NCI-H2227 treated with DMSO at 0.1 percent for 48 hours (cell line): ENCODE measurements around the gene SLC25A25.

ENCODE experiments used
- DNase-seq: peaks from one replicate; lab custom pipeline; 2025; lab: John Stamatoyannopoulos, UW

SLC25A25 gene

GRCh38 chr9:128096616-128097536 is 28.8 kb downstream of the SLC25A25 start:
- DNase-seq, result no peak

DNA sequence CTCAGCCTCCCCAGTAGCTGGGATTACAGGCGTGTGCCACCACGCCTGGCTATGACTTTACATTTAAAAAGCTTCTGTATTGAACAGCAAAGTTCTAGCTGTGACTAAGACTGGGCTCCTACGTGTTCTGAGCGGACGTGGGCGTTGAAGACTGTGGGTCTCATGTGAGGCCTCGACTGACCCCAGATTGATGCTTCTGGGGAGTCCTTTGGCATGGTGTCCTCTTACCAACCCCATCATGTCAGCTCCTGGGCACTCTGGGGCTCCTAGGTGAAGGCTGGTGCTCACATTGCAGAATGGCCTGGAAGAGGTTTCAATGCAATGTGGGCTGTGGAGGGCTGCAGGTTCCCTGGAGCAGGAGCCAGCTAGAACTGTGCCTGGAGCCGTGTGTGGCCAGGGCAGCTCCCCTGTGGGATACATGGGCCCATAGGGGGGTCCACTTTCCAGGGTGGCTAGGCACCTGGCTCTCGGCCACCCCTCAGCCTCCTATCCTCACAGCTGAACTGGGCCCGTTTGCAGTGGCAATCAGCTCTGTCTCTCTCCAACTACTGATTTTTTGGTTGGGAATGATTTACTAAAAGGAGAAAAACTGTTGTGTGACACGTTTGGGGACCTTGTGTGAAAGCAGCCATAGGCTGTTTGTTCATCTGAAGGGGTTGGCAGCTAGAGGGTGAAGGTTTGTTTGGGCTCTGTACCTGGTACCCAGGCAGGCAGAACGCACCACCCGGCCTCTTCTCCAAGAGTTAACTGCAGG is 29.7 kb downstream of the SLC25A25 start:
- no peak for DNase-seq

GRCh38 chr9:128098297-128099230 is 30.5 kb downstream of the SLC25A25 start:
- peak; percentile 84 for DNase-seq

- DNase-seq, result no peak
These were observed 31.3 kb downstream of the SLC25A25 start for GRCh38 chr9:128099231-128099931.

GRCh38 chr9:128099932-128100491 is 32.0 kb downstream of the SLC25A25 start:
- no peak for DNase-seq

DNA sequence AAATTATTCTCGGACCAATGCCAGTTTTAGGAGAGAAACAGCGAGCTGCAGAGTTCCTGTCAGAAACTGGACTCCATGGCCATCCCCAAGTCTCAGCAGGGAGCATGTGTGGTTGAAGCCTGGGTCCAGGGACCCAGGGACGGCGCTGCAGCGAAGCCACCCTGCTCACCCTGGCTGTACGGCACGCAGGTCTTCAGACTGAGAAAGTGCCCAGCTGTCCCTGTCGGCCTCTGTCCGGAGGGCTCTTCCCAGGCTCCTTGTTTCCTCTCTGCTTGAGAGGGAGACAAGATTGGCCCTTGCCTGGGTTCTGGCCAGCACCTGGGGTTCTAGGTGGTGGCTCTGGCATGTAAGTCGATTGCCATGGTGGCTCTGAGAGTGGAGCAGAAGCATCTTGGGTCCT is 32.5 kb downstream of the SLC25A25 start:
- DNase-seq, result no peak

GRCh38 chr9:128101231-128101661 is 33.2 kb downstream of the SLC25A25 start:
- no peak for DNase-seq

DNA sequence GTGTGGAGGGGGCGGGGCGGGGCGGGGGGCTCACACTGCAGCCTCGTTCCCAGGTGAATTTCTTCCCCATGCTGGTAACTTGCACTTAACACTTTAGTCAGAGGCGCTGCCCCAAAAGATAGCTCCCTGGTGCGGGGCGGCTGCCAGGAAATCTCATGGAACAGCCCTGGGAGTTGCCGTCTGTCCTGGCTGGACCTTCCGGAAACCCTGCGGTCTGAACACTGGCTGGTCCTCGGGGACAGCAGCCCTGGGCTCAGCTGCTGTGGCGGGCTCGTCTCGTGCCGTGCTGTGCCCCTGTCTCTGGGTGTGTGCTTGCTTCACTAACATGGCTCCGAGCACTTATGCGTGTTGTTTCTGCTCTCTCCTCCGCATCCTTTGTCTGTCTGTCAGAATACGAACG is 33.7 kb downstream of the SLC25A25 start:
- DNase-seq, result no peak

DNA sequence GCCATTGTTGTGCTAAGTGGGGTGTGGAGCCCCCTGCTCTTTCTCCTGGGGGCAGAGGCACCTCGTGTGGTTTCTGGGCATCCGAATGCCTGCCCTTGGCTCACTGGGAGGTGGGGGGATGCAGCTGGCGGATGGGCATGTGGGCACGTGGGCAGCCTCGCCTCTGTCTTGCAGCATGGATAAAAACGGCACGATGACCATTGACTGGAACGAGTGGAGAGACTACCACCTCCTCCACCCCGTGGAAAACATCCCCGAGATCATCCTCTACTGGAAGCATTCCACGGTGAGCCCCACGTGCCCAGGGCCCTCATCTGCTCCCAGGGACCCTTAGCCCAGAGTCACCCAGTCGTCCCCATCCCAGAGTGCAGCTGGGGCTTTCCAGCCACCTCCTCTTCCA is 34.2 kb downstream of the SLC25A25 start:
- no peak for DNase-seq

- DNase-seq, result no peak
These were observed 35.0 kb downstream of the SLC25A25 start for GRCh38 chr9:128102861-128103588.

DNA sequence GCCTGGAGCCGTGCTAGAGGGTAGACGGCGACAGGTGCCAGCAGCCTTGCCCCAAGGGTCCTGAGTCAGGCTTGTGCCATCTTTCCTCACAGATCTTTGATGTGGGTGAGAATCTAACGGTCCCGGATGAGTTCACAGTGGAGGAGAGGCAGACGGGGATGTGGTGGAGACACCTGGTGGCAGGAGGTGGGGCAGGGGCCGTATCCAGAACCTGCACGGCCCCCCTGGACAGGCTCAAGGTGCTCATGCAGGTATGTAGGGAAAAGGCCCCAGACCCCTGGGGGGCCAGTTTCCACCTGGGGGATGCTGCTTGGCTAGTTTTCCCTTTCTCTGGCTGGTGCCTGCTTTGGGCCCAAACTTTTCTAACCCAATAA is 35.5 kb downstream of the SLC25A25 start:
- DNase-seq, result no peak

DNA sequence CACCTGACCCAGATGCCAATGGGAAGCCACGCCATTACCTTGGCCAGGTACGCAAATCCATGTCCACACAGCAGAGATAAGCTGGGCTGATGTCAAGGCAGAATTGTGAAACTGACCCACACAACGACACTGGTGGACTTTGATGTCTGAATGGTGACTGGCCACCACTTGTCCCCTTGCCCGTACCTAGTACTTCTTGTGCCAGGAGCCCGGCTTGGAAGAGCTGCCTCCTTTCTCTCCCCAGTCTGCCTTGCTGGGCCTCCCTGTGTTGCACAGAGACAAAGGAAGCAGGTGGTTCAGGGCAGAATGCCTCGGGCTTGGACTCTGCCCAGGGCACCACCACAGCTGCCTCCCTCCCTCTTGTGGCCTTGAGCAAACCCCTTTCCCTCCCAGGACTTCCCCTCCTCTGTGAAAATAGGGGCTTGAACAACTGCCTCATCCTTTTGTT is 36.2 kb downstream of the SLC25A25 start:
- no peak for DNase-seq

DNA sequence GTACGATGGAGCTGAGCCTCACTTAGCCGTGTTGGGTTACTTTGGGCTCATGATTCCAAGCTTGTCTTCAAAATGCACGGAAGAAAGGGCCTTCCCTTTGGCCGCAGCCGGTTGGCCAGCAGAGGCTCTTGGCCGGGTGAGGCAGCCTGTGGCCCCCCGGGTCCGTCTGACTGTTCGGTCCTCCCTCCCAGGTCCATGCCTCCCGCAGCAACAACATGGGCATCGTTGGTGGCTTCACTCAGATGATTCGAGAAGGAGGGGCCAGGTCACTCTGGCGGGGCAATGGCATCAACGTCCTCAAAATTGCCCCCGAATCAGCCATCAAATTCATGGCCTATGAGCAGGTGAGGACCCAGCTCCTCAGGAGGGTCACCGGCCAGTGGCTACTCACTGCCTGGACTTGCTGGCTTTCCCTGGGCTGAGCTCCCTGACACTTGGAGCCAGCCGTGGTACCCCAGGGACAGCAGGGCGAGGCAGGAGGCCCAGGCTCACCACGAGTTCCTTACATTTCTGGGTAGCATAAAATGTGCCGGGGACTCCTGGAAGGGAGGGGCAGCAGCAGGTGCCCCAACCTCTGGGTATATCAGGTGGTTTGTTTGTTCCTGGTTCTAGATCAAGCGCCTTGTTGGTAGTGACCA is 37.6 kb downstream of the SLC25A25 start:
- no peak for DNase-seq

DNA sequence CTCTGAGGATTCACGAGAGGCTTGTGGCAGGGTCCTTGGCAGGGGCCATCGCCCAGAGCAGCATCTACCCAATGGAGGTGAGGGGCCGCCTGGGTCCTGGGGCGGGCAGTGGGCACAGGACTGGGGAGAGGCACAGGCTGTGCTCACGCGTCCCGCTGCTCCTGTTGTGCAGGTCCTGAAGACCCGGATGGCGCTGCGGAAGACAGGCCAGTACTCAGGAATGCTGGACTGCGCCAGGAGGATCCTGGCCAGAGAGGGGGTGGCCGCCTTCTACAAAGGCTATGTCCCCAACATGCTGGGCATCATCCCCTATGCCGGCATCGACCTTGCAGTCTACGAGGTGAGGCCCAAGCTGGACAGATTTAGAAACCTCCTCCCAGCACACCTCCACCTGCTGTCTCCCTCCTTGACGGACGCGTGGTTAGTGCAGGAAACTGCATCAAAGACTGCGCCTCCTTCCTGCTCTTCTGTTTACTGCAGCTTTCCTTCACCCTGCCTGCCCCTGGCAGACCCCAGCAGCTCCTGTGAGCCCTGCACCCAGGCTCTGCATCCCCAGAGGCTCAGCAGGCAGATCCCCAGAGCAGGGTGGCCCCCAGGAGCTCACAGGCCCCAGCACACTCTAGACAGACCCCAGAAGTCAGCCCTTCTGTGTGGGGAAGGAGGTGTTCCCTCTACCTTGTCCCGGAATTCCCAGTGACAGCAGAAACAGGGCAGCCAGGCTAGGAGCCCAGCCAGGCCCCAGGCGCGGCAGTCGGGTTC is 38.3 kb downstream of the SLC25A25 start:
- no peak for DNase-seq

DNA sequence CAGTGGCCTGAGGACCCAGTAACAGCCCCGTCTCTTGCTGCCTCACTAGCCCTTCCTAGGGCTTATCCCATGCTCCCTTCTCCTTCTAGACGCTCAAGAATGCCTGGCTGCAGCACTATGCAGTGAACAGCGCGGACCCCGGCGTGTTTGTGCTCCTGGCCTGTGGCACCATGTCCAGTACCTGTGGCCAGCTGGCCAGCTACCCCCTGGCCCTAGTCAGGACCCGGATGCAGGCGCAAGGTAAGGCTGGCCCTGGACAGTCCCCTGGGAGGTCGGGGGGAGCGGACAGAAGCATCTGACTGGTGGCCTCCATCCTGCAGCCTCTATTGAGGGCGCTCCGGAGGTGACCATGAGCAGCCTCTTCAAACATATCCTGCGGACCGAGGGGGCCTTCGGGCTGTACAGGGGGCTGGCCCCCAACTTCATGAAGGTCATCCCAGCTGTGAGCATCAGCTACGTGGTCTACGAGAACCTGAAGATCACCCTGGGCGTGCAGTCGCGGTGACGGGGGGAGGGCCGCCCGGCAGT is 39.0 kb downstream of the SLC25A25 start:
- no peak for DNase-seq

GRCh38 chr9:128107468-128108268 is 39.6 kb downstream of the SLC25A25 start:
- DNase-seq, result no peak

DNA sequence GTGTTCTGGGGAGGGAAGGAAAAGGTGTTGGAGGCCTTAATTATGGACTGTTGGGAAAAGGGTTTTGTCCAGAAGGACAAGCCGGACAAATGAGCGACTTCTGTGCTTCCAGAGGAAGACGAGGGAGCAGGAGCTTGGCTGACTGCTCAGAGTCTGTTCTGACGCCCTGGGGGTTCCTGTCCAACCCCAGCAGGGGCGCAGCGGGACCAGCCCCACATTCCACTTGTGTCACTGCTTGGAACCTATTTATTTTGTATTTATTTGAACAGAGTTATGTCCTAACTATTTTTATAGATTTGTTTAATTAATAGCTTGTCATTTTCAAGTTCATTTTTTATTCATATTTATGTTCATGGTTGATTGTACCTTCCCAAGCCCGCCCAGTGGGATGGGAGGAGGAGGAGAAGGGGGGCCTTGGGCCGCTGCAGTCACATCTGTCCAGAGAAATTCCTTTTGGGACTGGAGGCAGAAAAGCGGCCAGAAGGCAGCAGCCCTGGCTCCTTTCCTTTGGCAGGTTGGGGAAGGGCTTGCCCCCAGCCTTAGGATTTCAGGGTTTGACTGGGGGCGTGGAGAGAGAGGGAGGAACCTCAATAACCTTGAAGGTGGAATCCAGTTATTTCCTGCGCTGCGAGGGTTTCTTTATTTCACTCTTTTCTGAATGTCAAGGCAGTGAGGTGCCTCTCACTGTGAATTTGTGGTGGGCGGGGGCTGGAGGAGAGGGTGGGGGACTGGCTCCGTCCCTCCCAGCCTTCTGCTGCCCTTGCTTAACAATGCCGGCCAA is 40.4 kb downstream of the SLC25A25 start:
- DNase-seq, result no peak
